Heart right ventricle (tissue), 16 donors: ENCODE results near the gene ITPRIPL1. TPM values are rescaled to one million over a fixed set of nuclear protein-coding genes. Genes with fewer than 3 reads are reported as not detected.

Experiments used
- ATAC-seq, 8 donors: fragments of 200-7000 bp; cut with Tn5 transposase; one replicate each; pipeline ENCODE4 v1.9.1; 2020; ENCODE audit warnings: mild to moderate bottlenecking in 8 of 8, moderate library complexity in 8 of 8, moderate number of reproducible peaks in 1 of 8
- DNase-seq, 2 donors: peaks; one replicate each; pipeline ENCODE4 v3.0.0-alpha.2; 2020
- H3K27ac ChIP-seq, 10 donors: fragments of 200-600 bp; sonication (generic) in 2 of 10; one replicate each; pipeline versions ENCODE4 v1.5.0 to v1.8.0; 2020 to 2022; ENCODE audit warnings: mild to moderate bottlenecking in 3 of 10
- H3K27me3 ChIP-seq, 7 donors: fragments of 200-600 bp; one replicate each; pipeline ENCODE4 v1.8.0; 2021 to 2022; ENCODE audit warnings: mild to moderate bottlenecking in 2 of 7
- H3K36me3 ChIP-seq, 9 donors: fragments of 200-600 bp; sonication (generic) in 1 of 9; one replicate each; pipeline versions ENCODE4 v1.5.0 to v1.8.0; 2020 to 2022; ENCODE audit warnings: mild to moderate bottlenecking in 2 of 9
- H3K4me1 ChIP-seq, 9 donors: fragments of 200-600 bp; sonication (generic) in 1 of 9; one replicate each; pipeline versions ENCODE4 v1.5.0 to v1.8.0; 2020 to 2022; ENCODE audit warnings: mild to moderate bottlenecking in 4 of 9
- H3K4me3 ChIP-seq, 10 donors: fragments of 200-600 bp; sonication (generic) in 2 of 10; one replicate each; pipeline versions ENCODE4 v1.5.0 to v1.8.0; 2020 to 2022; ENCODE audit warnings: mild to moderate bottlenecking in 7 of 10, moderate library complexity in 2 of 10
- H3K9me3 ChIP-seq, 11 donors: fragments of 200-600 bp in 10 of 11; sonication (generic) in 2 of 11; one replicate each; pipeline versions ENCODE4 v1.5.0 to v1.8.0; 2013 to 2022; ENCODE audit warnings: mild to moderate bottlenecking in 2 of 11, control low read depth in 1 of 11, moderate library complexity in 1 of 11
- CTCF ChIP-seq, 9 donors: fragments of 200-600 bp; sonication (generic) in 2 of 9; IDR thresholded peaks; one replicate each; pipeline versions ENCODE4 v1.5.0 to v1.8.0; 2021 to 2022; ENCODE audit warnings: antibody characterized with exemption in 9 of 9, mild to moderate bottlenecking in 5 of 9, moderate library complexity in 1 of 9
- WGBS, 2 donors: extraction: QIAGEN DNeasy Blood & Tissue Kit; methylation state at CpG; one replicate each; pipeline ENCODE4 v1.1.7; 2013; ENCODE audit warnings: inconsistent platforms in 1 of 2; 5-methylcytosine and 5-hydroxymethylcytosine counted together
- intact Hi-C, 10 donors: fragments of 100-400 bp; cut with DNase I; formaldehyde crosslinking; loops; one replicate each; pipeline versions ENCODE4 v1.11.1 to v1.14.2; 2022
- polyA plus RNA-seq, 2 donors: library from polyadenylated mRNA; stranded (reverse); fragments of 200-250 nt; gene quantifications; one replicate each; pipeline ENCODE4 v1.2.3, GENCODE V29; 2013
- total RNA-seq, 10 donors: library from RNA; stranded (reverse); fragmentation: NEBNext Ultra II Directional in 3 of 10; extraction: Animal tissue kit (Norgen Biotek cat#: 25700) in 3 of 10; gene quantifications; one replicate each; pipeline versions ENCODE4 v1.2.1 to v1.2.4, GENCODE V29; 2021 to 2023
- donor health status: Arrhythmogenic right ventricular cardiomyopathy.
- donor health status: ischemic (EF 13 %, LVEDD 7.1; RV severe dilation, severe dysfunction).
- donor health status: healthy with polysubstance abuse.
- donor health status: DM: no; HTN: yes; CAD: no.
- donor health status: DM: no; HTN: no; CAD: no.
- donor health status: ischemic (EF 25% LVEDD 6.9; RV normal size, moderate dysfunction).
- donor health status: ischemic (EF 25% LVEDD 5.7; RV mildly dilated, moderate dysfunction).
- donor health status: healthy.
- donor health status: DM: yes; HTN: yes; CAD: no.
- donor health status: Ischemic cardiomyopathy.
- donor health status: ischemic (EF 35%, LVEDD 5.7; RV mildly dilated, moderate dysfunction).
- donor health status: nonischemic (EF 11% LVEDD 7.7; RV severe dilation, severe dysfunction).
- donor health status: DM: yes; HTN: yes; CAD: no.
- donor health status: PGD.
- donor health status: ischemic (EF 29% LVEDD 5.4; RV normal size, mild dysfunction).
- donor health status: nonischemic (EF 23%, LVEDD 6.1; RV moderate dilation, normal function).

ITPRIPL1 gene
- total and polyA plus RNA-seq, 12 donors: 0.30 to 3.4 (median 1.1) TPM

GRCh38 chr2:96318723-96319122 is 6.4 kb upstream of the ITPRIPL1 start:
- Histone ChIP-seq H3K4me3 (no peak overlapping the region), H3K9me3 (no peaks in the 10 kb centered on the region), H3K4me1 (peaks cover 0 to 60% (median 12%) of the 10 kb centered on the region in 9 donors), H3K36me3 (no peaks in the 10 kb centered on the region), H3K27me3 (peaks cover 0 to 44% (median 25%) of the 10 kb centered on the region in 7 donors), H3K27ac (no peak overlapping the region)
- DNase-seq (no peak), ATAC-seq (no peak)
- WGBS, 2 donors: 96 to 98% methylated on average over 4 of the region's 4 CpGs
- intact Hi-C loops: no loop called here
- TF ChIP-seq CTCF (IDR thresholded peaks at IDR 0.05): no peak

- 97 to 100% methylated on average over 1 of the region's 1 CpG for WGBS, 2 donors
- DNase-seq (no peak), ATAC-seq (no peak)
- Histone ChIP-seq H3K9me3 (no peaks in the 10 kb centered on the region), H3K27ac (no peak overlapping the region), H3K4me3 (no peak overlapping the region), H3K36me3 (no peaks in the 10 kb centered on the region), H3K4me1 (peaks cover 2 to 61% (median 12%) of the 10 kb centered on the region in 9 donors), H3K27me3 (peaks cover 0 to 51% (median 27%) of the 10 kb centered on the region in 7 donors)
- intact Hi-C loops: no loop called here
- TF ChIP-seq CTCF (IDR thresholded peaks at IDR 0.05): no peak
These were observed 5.7 kb upstream of the ITPRIPL1 start for GRCh38 chr2:96319396-96319795.

GRCh38 chr2:96320326-96320725 is 4.8 kb upstream of the ITPRIPL1 start:
- intact Hi-C loops: no loop called here
- ATAC-seq: no peak
- H3K4me1 ChIP-seq: peaks cover 2 to 63% (median 17%) of the 10 kb centered on the region in 9 donors
- peak overlapping the region in 1 of 10 donors; percentile 84 for H3K27ac ChIP-seq
- 92 to 93% methylated on average over 3 of the region's 3 CpGs for WGBS, 2 donors
- peaks cover 0 to 57% (median 30%) of the 10 kb centered on the region in 7 donors for H3K27me3 ChIP-seq
- no peaks in the 10 kb centered on the region for H3K36me3 ChIP-seq
- TF ChIP-seq CTCF (IDR thresholded peaks at IDR 0.05): no peak
- H3K4me3 ChIP-seq: peak overlapping the region in 6 of 10 donors; percentile 70 to 80 (median 72)
- no peak for DNase-seq
- H3K9me3 ChIP-seq: no peaks in the 10 kb centered on the region

- WGBS, 2 donors: 4 to 5% methylated on average over 41 of the region's 41 CpGs
- intact Hi-C loops: loop anchor here in 1 of 10 donors (1.0 kb wide), 1 partner anchor 188 kb away; no protein-coding TSS in a partner anchor
- Histone ChIP-seq H3K27me3 (peaks cover 0 to 57% (median 34%) of the 10 kb centered on the region in 7 donors), H3K4me3 (peak overlapping the region; percentile 47 to 80 (median 71)), H3K4me1 (peaks cover 2 to 63% (median 20%) of the 10 kb centered on the region in 9 donors), H3K27ac (peak overlapping the region in 9 of 10 donors; percentile 21 to 84 (median 71)), H3K36me3 (no peaks in the 10 kb centered on the region), H3K9me3 (no peaks in the 10 kb centered on the region)
- no peak for TF ChIP-seq CTCF (IDR thresholded peaks at IDR 0.05)
- ATAC-seq (peak; percentile 46 to 75 (median 64)), DNase-seq (peak in 1 of 2 donors; percentile 47)
These were observed 4.1 kb upstream of the ITPRIPL1 start for GRCh38 chr2:96320728-96321622.
